GM18511 (cell line): ENCODE results near the gene SH3RF3.

Experiments
- ATAC-seq: cut with Tn5 transposase; IDR thresholded peaks from one replicate; pipeline ENCODE4 v1.9.1; 2021; ENCODE audit warnings: mild to moderate bottlenecking, moderate library complexity; ENCODE audit not compliant: unreplicated experiment

Gene SH3RF3

DNA sequence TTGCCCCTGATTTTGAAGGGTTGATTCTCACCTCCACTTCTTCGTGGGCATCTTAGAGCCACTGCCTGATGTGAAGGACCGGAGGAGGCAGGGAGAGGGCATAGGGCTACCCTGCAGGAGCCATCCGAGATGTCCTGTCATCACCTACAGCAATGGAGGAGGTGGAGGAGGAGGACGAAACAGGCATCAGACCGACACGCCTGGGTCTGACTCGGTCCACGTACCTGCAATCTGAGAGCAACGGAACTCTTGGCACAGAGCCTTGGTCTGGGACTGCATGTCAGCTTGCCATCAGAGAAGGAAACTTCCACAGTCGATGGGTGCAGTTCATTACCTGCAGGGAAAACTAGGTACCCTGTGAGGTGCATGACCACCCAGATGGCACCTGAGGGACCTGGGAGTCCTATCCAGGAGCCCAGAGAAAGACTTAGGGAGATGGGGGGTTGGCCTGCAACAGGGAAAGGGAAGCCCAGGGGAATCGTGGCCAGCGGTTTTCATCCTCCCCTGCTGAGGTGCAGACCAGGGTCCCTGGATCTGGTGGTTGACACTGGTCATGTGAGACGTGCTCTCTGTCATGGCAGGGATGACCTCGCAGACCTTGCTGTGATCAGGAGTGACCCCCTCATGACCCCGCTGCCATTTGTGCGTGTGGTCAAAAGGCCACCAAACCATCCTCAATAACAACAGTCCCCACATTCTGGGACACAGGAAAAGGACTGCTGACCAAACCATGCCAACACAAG, 293.9 kb downstream of the SH3RF3 start:
- no peak for ATAC-seq

DNA sequence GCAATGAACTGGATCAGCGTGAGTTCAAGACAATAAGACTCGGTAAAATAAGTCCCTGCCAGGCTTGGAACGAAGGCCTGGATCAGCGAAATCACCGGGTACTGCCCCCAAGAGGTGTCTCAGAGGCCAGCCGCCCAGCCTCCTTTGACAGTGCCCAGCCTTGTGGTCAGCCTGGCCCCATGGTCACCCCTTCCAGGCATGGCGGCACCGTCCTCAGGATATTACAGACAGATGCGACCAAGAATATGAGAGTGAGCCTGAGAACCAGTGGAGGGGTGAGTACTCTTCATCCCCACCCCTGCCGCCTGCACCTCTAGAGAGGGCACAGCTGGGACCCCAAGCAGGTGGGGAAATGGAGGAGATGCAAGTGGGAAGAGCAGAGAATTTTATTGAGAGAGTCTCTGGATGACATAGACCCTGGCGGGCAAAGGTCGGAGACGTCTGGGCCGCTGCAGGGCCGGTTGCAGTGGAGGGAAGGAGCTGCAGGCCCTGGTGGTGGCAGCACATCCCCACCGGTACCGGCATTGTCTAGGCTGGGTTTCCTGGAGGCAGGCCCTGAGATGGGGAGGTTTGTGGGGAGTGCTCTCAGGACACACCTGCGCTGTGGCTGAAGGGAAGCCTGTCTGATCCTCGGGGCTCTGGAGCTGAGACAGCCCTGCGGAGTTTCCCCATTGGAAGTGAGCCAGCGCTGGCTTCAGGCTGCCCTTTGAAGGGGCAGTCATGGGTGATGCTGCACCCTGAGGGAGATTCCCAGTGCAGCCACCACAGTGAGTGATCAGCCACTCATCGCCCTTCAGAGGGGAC, 294.8 kb downstream of the SH3RF3 start:
- no peak for ATAC-seq

DNA sequence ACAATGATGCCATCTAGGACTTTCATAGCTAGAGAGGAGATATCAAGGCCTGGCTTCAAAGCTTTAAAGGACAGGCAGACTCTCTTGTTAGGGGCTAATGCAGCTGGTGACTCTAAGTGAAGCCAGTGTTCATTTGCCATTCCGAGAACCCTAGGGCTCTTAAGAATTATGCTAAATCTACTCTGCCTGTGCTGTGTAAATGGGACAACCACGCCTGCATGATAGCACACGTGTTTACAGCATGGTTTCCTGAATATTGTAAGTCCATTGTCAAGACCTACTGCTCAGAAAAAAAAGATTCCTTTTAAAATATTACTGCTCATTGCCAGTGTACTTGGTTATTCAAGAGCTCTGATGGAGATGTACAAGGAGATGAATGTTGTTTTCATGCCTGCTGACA, 296.4 kb downstream of the SH3RF3 start:
- ATAC-seq = no peak

DNA sequence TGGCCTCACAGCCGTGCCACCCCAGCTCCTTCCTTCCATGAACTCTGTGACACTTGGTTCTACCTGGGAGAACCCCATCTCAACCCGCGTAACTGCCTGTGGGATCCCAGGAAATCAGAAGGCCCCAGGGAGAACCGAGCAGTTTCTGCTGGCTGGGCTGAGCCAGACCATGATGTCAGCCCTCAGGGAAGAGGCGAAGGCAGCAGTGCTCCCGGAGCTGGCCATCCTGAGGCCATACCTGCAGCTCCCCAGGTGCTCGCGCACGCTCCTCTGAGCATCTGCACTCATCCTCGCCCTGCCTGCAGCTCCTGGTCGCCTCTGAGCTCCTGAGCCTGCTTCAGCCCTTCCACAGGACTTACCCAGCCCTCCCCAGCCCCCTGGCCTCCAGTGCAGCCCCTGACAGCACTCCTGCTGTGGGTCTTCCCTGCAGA, 298.7 kb downstream of the SH3RF3 start:
- no peak for ATAC-seq

DNA sequence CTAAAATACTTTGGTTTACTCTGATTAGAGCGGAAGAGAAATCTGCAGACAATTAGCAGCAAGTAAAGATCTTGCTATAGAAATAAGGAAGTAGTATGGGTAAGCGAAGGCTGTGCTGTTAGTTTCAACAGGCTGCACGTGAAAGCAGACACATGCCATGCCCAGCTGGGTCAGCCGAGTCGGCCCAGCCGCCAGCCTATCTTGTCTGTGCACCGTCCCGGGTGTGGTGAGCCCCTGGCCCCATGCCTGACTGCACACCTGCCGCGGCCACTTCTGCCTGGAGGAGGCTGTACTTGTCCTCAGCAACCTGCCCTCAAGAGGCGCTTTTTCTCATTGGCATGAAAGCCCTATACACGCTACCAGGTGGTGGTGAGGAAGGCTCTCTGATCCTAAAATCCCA, 299.3 kb downstream of the SH3RF3 start:
- no peak for ATAC-seq

DNA sequence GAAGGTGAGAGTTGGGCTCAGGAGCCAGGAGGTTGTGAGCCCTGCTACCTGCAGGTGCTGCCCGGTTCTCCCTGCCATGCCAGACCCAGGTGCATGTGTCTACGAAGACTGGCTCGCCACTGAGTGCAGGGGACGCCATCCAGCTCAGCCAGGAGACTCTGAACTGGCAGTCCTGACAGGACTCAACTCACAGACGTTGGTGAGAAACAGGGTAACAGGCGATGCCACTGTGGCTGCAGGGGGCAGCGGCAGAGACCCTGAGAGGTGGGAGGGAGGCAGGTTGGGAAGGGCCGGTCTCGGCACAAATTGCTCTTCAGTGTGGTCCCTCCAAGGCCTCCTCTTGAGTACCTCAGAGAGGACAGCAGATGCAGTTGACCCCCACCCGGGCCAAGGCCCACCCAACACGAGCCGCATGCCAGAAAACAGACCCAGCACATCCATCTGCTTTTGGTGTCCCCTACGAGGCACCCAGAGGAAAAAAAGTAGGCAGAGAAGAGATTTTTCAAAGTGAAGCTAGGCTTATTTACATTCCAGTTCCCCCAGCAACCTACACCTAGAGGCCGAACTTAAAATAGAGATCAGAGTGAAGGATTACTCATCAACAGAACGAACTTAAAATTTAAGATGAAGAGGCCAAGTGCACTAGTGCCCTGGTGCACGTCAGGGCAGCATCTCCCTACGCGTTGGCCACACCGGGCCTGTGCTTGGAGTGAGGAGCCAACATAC, 300.0 kb downstream of the SH3RF3 start:
- no peak for ATAC-seq

DNA sequence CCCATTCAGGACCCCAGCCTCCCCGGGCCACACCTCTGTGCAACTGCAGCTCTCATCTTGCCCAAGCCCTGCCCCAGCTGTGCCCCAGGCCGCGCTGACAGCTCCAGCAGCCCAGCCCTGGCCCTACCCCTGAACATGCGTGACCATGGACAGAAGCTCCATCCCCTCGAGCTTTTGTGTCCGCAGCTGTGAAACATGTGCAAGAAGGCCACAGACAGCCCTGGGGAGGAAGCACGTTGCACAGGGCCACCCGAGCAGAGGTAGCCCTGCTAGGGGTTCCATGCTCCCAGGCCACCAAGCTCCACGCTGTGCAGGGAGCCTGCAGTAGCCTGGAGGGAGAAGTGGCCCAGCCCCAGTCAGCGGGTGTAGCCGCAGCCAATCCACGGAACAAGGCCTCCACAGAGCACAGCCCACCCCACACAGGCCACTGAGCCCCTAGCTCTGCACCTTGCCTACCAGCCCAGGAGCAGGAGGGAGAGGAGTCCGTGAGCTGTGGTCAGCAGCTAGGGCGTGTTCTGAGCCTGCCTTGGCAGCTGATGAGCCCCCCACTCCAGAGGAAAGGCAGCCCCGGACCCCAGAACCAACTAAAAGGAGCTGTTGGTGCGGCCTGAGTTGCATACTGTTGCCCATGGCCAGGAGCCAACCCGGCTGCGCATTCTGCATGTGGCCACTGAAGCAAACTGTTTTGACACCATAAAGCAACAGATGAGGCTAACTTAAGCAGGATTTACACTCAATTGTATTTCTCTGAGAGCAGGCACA, 300.7 kb downstream of the SH3RF3 start:
- no peak for ATAC-seq

DNA sequence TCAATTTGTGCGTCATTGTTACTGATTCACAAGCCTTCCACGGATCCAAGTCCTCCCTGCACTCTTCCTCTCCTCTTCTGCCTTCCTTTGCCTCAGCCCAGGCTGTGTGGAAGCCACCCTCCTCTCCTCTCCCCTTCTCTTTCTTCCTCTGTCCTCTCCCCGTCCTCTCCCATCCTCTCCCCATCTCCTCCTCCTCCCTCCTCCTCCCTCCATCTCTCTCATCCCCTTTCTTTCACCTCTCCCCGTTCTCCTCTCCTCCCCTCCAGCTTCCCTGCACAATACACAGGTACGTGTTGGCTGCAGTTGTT, 301.3 kb downstream of the SH3RF3 start:
- ATAC-seq = no peak

DNA sequence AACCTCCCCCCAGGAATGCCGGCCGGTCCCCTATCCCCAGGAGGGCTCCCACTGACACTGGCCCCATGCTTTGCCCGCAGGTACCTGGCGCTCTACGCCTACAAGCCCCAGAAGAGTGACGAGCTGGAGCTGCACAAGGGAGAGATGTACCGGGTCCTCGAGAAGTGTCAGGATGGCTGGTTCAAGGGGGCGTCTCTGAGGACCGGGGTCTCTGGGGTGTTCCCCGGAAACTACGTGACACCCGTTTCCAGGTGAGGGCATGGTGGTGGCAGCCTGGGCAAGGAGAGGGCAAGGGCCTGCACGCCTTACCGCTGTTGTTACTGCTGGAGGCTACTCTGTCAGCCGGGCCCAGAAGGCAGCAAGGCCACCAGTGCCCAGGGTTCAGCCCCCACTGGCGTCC, 303.4 kb downstream of the SH3RF3 start:
- no peak for ATAC-seq

DNA sequence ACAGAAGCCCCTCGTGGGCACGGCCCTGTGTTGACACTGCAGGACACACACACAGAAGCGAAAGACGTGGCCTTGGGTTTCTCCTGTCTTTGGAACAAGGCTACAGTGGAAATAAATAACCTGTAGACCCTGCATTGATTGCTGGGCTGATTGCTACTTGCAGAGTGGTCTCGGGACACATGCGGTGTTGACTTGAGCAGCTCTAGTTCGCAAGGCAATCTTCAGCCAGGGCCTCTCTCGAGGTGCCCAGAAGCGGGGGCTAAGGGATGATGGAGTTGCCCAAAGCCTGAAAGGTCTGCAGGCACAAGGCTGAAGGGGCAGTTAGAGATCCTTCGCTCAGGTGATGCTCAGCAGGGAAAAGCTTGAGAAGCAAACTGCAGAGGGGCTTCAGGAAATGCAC, 304.5 kb downstream of the SH3RF3 start:
- no peak for ATAC-seq

DNA sequence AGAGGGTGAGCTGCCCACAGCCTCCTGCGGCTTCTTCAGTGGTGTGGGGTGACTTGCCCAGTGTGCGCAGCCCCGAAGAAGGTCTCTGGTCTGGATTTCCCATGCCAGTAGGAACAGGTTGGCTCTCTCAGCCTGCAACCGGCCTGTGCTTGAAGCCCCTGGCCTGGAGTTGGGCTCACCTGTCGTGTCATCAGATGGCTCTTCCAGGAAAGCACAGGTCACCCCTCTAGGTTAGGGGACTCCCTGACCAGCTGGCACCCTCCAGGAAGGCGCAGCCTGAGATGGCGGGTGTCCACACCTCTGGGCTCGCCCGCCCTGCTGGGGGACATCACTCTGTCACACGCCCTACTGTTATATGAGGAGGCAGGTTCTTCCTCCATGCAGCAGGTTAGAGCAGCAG, 304.9 kb downstream of the SH3RF3 start:
- ATAC-seq = no peak

DNA sequence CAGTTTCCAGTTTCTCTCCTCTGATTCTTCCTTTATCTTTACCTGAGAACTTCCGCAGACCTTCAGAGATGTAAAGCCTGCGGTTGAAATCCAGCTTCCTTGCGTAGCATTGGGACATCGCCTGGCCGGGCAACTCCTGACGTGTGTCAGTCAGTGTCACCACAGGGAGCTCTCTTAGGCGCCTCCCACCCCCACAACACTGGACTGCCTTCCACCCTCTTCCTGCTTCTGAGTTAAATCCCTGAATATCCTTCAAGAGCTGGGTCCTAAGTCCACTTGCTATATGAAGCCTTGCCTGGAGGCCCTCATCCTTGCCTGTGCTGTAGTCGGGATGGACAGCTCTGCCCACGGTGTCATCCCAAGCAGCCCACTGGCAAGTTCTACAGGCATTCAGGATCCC, 305.3 kb downstream of the SH3RF3 start:
- ATAC-seq = no peak

DNA sequence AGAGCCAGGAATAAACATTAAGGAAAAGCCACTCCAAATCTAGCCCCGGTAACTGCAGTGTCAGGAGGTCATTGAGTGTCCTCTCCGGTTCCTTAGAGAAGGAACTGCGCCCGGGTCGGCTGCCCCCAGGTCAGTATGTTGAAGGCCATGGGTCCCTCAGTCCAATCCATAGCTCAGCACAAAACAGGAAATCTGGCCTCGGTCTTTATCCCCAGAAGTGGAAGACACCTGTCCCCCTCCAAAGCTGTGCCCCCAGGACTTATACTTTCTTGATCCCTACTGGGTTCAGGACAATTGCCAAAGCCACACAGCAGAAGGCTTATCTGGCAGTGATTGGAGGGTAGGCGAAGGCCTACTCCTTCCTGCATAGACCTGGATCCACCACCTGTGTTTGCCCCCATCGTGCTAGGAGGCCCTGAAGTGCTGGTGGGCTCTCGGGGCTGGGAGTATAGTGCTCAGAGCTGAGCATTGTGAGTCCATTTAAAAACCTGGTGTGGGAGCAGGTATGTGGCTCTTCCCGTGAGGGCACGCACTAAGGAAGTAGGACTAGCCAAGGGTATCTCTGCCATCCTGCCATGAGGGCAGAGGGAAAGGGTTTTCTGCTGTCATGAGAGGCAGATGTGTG, 306.2 kb downstream of the SH3RF3 start:
- no peak for ATAC-seq

DNA sequence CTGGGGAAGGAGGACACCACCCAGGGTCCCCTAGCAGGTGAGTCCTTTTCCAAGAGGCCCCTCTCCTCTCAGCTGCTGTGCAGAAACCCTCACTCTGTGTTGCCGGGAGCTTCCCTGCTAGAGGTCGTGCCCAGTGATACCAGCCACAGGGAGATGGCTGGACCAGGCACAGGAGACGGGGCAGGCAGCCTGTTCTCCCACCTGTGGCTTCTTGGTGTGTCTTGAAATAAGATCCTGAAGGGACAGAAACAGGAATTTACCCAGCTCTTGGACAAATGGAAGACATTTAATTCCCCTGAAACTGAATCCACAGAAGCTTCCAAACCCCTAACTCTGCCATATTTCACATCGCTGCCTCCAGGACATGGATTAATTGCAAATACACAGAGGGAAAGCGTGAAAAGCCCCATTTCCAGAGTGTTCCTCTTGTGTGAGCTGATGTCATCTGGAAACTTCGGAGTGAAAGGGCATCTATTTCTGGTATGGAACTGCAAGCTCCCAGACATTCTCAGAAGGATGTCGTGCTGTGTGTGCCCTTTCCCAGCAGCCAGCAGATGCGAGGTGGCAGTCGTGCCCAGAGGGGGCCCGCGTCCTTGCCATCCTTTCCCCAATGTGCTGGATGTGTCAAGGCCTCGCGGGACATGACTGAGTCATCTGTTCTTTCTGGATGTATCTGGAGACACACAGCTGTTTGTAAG, 307.0 kb downstream of the SH3RF3 start:
- ATAC-seq = no peak

DNA sequence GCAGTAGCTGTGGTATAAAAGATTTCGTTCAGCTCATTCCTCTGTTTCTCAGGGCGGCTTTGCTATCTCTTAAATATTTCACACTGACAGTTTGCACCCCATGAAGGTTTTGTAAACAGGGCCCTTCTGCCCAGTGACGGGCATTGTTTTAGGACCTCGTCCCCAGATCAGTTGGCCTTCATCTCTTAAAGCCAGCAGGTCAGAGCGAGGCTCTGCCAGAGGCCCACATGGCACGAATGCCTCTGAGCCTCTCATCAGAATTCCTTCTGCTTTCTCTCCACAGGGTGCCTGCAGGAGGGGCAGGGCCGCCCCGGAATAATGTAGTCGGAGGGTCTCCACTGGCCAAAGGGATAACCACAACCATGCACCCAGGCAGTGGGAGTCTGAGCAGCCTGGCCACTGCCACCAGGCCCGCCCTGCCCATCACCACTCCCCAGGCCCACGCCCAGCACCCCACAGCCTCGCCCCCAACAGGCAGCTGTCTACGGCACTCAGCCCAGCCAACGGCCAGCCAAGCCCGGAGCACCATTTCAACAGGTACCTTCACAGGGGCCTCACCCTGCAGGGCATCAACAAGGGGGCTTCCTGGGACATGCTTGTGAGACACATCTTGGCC, 307.7 kb downstream of the SH3RF3 start:
- ATAC-seq = no peak

DNA sequence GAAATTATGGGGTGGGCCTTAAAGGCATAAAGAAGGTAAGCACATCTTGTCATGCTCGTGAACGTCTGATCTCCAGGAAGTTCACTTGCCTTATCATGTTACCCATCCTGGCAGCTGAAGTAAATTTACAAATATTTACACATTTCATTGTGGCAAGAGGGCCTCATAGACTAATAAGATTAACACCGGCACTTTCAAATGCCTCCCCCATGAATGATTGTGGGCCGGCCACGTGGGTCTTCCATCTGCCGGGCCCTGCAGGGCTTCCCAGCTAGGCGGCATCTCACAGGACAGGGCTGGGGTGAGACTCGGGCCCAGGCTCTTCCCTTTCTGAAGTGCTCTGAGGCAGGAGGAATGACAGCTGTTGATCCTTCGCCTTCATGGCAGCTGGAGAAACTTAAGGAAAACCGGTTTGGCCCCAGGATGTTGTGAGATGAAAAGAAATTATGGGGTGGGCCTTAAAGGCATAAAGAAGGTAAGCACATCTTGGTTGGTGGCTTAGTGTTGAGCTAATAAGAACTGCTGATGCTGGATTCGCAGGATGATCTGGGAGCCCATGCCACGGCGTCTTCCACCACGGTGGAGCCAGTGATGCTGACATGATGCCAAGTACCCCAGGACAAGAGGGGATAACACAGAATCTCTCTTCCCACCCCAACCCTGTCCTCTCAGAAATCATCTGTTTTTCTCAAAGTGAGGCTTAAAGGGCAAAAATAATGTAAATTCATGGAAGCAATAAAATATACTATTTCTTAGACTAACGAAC, 308.5 kb downstream of the SH3RF3 start:
- no peak for ATAC-seq

DNA sequence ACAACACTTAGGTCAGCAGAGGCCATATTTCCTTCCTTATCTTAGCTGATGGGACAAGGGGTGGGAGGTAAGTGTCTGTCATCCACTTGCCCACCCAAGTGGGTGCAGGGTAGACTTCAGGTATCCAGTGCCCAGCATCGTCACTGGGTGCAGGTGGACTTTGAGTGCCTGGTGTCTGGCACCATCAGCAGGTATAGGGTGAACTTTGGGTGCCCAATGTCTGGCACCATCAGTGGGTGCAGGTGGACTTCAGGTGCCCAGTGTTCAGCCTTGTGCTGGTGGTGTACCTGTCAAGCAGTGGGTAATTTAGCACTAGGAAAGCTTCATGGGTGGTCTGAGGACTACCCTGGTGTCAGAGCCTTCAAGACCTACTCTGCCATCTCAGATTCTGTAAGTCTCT, 309.1 kb downstream of the SH3RF3 start:
- ATAC-seq = no peak

DNA sequence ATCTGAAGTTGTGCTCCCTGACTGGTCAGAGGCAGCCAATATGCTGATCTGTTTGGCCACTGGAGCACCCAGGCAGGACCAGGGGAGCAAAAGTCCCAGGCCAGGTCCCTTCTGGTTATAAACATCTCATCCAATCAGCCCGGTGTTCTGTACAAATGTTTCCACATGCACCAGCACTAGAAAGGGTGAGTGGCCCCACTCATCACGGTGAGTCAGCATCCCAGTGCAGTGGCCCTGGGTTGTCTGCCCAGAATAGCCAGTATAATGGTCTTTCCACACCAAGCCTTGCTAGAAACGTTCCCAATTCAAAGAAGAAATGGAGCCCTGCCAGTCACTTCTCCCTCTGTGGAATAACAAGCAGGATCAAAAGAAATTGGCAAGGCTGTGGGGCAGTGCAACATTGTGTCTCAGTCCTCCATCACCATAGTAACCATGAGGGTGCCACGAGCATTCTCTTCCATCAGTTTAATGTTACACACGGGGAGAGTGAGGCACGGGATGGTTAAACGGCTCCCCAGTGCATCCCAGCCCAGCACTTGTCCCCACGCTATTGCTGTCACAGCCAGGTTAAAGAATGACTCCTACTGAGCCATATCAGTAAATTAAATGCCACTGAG, 309.9 kb downstream of the SH3RF3 start:
- ATAC-seq = no peak

DNA sequence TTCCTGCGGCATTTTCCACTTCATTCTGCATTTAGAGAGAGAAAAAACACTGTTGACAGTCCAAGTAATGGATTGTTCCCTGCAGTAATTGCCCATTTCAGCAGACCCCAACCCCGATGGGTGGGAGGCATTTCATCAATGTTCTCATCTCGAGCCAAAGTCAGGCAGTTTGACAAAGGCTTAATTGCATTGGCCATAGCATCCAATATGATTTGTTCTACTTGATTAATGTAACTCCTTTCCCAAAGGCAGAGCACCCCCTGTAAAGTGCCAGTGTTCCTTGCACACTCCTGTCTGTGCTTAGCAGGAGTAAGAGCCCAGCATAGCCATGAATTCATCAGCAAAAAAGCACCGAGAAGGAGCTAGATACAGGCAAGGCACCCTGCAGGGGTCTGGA, 310.4 kb downstream of the SH3RF3 start:
- no peak for ATAC-seq
